ENCODE results near the gene KCNA2. TPM values are rescaled to one million over a fixed set of nuclear protein-coding genes. Genes with fewer than 3 reads are reported as not detected.

The KCNA2 gene
- polyA plus RNA-seq, 3 donors: not detected

DNA sequence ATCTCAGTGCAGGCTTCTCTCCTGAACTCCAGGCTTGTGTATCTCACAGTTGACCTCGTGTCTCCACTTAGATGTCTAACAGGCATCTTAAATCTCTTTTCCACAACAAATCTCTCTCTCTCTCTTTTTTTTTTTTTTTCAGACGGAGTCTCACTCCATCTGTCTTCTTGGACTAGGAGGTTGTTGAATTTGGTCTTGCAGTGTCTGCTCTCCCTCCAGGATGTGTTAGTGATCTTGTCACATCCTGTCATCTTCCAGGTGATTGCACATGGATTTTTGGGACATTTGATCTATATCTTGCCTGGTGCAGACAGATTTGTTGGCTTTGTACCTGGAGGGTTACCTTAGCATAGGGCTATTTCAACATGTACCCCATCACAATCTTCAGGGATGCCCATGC is 60.7 kb downstream of the KCNA2 start:
- Histone ChIP-seq H3K27ac (ENCODE audit: low read depth in 1 of 2, low read length in 2 of 2) (no peak overlapping the region), H3K4me2 (replicated peaks; ENCODE audit: extremely low read depth, low read length, poor library complexity, severe bottlenecking) (no peak overlapping the region), H4K20me1 (ENCODE audit: insufficient read depth, low read length) (no peaks in the 10 kb centered on the region), H3K9ac (ENCODE audit: insufficient read depth, low read length, poor library complexity, severe bottlenecking) (no peak overlapping the region), H3K27me3 (ENCODE audit: control insufficient read depth in 2 of 2, insufficient read depth in 2 of 2, low read length in 2 of 2) (no peaks in the 10 kb centered on the region), H3K4me3 (replicated peaks in 1 of 3; ENCODE audit: low read depth in 2 of 3, low read length in 3 of 3) (no peak overlapping the region), H2AFZ (ENCODE audit: insufficient read depth, low read depth, low read length, poor library complexity, severe bottlenecking) (no peak overlapping the region), H3K9me3 (replicated peaks in 1 of 2; ENCODE audit: control insufficient read depth in 1 of 2, insufficient read depth in 1 of 2, low read length in 2 of 2) (no peaks in the 10 kb centered on the region), H3K36me3 (replicated peaks in 1 of 2; ENCODE audit: control insufficient read depth in 1 of 2, insufficient read depth in 2 of 2, low read length in 2 of 2) (no peaks in the 10 kb centered on the region), H3K79me2 (ENCODE audit: insufficient read depth, low read length) (no peaks in the 10 kb centered on the region), H3K4me1 (ENCODE audit: control insufficient read depth in 1 of 2, insufficient read depth in 2 of 2, low read length in 2 of 2) (no peaks in the 10 kb centered on the region)
- Mint-ChIP-seq H3K27me3 (ENCODE audit: low read depth in 3 of 3) (peaks cover 2 to 6% (median 4%) of the 10 kb centered on the region in 3 donors), H3K4me1 (no peaks in the 10 kb centered on the region), H3K36me3 (no peaks in the 10 kb centered on the region), H3K4me3 (no peak overlapping the region), H3K27ac (no peak overlapping the region), H3K9me3 (peaks cover 0 to 2% (median 0%) of the 10 kb centered on the region in 7 donors)
- no peak for DNase-seq
- intact Hi-C loops (cut with micrococcal nuclease): no loop called here
- TF ChIP-seq, protein P1, sequence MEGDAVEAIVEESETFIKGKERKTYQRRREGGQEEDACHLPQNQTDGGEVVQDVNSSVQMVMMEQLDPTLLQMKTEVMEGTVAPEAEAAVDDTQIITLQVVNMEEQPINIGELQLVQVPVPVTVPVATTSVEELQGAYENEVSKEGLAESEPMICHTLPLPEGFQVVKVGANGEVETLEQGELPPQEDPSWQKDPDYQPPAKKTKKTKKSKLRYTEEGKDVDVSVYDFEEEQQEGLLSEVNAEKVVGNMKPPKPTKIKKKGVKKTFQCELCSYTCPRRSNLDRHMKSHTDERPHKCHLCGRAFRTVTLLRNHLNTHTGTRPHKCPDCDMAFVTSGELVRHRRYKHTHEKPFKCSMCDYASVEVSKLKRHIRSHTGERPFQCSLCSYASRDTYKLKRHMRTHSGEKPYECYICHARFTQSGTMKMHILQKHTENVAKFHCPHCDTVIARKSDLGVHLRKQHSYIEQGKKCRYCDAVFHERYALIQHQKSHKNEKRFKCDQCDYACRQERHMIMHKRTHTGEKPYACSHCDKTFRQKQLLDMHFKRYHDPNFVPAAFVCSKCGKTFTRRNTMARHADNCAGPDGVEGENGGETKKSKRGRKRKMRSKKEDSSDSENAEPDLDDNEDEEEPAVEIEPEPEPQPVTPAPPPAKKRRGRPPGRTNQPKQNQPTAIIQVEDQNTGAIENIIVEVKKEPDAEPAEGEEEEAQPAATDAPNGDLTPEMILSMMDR (IDR thresholded peaks at IDR 0.05): no peak
- WGBS (ENCODE audit: insufficient coverage): 83% methylated on average over 1 of the region's 2 CpGs

DNA sequence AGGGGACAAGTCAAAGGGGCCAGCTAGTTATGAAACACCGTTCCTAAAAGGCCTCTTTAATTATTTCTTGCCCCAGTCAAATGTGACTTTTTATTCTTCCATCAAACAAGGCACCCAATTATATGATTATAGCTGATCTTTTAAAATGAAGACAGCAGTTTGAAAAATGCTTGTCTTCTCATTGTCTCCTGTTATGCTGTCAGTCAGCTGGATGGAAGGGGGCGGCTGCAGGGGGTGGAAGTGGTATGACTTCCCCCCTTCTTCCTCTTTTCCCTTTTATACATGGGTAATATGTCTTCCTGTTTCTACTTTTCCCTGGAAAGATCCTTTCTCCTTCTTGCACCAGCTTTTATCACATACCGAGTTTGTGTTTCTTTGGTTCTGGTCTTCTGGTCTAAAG is 61.4 kb downstream of the KCNA2 start:
- intact Hi-C loops (cut with micrococcal nuclease): no loop called here
- Histone ChIP-seq H3K36me3 (replicated peaks in 1 of 2; ENCODE audit: control insufficient read depth in 1 of 2, insufficient read depth in 2 of 2, low read length in 2 of 2) (no peaks in the 10 kb centered on the region), H2AFZ (ENCODE audit: insufficient read depth, low read depth, low read length, poor library complexity, severe bottlenecking) (no peak overlapping the region), H3K9me3 (replicated peaks in 1 of 2; ENCODE audit: control insufficient read depth in 1 of 2, insufficient read depth in 1 of 2, low read length in 2 of 2) (no peaks in the 10 kb centered on the region), H3K4me1 (ENCODE audit: control insufficient read depth in 1 of 2, insufficient read depth in 2 of 2, low read length in 2 of 2) (no peaks in the 10 kb centered on the region), H3K4me3 (replicated peaks in 1 of 3; ENCODE audit: low read depth in 2 of 3, low read length in 3 of 3) (no peak overlapping the region), H3K27ac (ENCODE audit: low read depth in 1 of 2, low read length in 2 of 2) (no peak overlapping the region), H3K4me2 (replicated peaks; ENCODE audit: extremely low read depth, low read length, poor library complexity, severe bottlenecking) (no peak overlapping the region), H3K9ac (ENCODE audit: insufficient read depth, low read length, poor library complexity, severe bottlenecking) (no peak overlapping the region), H3K27me3 (ENCODE audit: control insufficient read depth in 2 of 2, insufficient read depth in 2 of 2, low read length in 2 of 2) (no peaks in the 10 kb centered on the region), H4K20me1 (ENCODE audit: insufficient read depth, low read length) (no peaks in the 10 kb centered on the region), H3K79me2 (ENCODE audit: insufficient read depth, low read length) (no peaks in the 10 kb centered on the region)
- H3K27me3 Mint-ChIP-seq (ENCODE audit: low read depth in 3 of 3): peaks cover 2 to 7% (median 4%) of the 10 kb centered on the region in 3 donors
- DNase-seq: no peak
- no peaks in the 10 kb centered on the region for H3K36me3 Mint-ChIP-seq
- TF ChIP-seq, protein P1 (IDR thresholded peaks at IDR 0.05): no peak
- H3K9me3 Mint-ChIP-seq: peaks cover 0 to 2% (median 0%) of the 10 kb centered on the region in 7 donors
- WGBS (ENCODE audit: insufficient coverage): 100% methylated on average over 1 of the region's 3 CpGs
- H3K27ac Mint-ChIP-seq: no peak overlapping the region
- no peak overlapping the region for H3K4me3 Mint-ChIP-seq
- H3K4me1 Mint-ChIP-seq: no peaks in the 10 kb centered on the region

Other genes with a start within 250 kb of the KCNA2 start
- gene SLC16A4, start 215.3 kb downstream of the KCNA2 start, polyA plus RNA-seq: under 1 TPM; 0.13 to 0.26 (median 0.25) TPM
- 100 to 1,000 TPM; 304 to 420 (median 368) TPM for gene LAMTOR5, start 198.7 kb downstream of the KCNA2 start, polyA plus RNA-seq
- not detected for gene PROK1, start 155.2 kb downstream of the KCNA2 start, polyA plus RNA-seq
- gene KCNA10, start 87.2 kb downstream of the KCNA2 start, polyA plus RNA-seq: not detected
- 1 to 10 TPM; 4.8 to 7.7 (median 5.6) TPM for gene KCNA3, start 68.6 kb upstream of the KCNA2 start, polyA plus RNA-seq

All from CD14-positive monocyte (primary cell).